CD4-positive, CD25-positive, alpha-beta regulatory T cell (primary cell): ENCODE data around the gene SLC8A1. TPM values are rescaled to one million over a fixed set of nuclear protein-coding genes. Genes with fewer than 3 reads are reported as not detected.

Experiments used
- ATAC-seq, 2 donors: fragments of 150-1000 bp; cut with Tn5 transposase; one replicate each; pipeline ENCODE4 v1.10.0; 2021; ENCODE audit warnings: low read depth in 2 of 2, moderate number of reproducible peaks in 2 of 2, moderate library complexity in 1 of 2
- DNase-seq, 3 donors: peaks; one replicate each; pipeline versions ENCODE4 v3.0.0 to v3.0.0-alpha.2; 2012 to 2022; ENCODE audit warnings: mixed read lengths in 1 of 3
- H3K27ac ChIP-seq: one replicate; pipeline ENCODE4 v1.7.0; 2013; ENCODE audit warnings: mild to moderate bottlenecking, low read length; ENCODE audit not compliant: insufficient read depth, poor library complexity, severe bottlenecking
- H3K27me3 ChIP-seq: one replicate; pipeline ENCODE4 v1.7.0; 2013; ENCODE audit warnings: low read length; ENCODE audit not compliant: control insufficient read depth, insufficient read depth
- H3K36me3 ChIP-seq: one replicate; pipeline ENCODE4 v1.7.0; 2013; ENCODE audit warnings: mild to moderate bottlenecking, low read length, moderate library complexity; ENCODE audit not compliant: control insufficient read depth, insufficient read depth
- H3K4me1 ChIP-seq: 2 replicates; pipeline ENCODE4 v1.7.0; 2013; ENCODE audit warnings: mild to moderate bottlenecking, low read length; ENCODE audit not compliant: insufficient read depth, control insufficient read depth, poor library complexity, severe bottlenecking
- H3K4me3 ChIP-seq: one replicate; pipeline ENCODE4 v1.7.0; 2013; ENCODE audit warnings: low read depth, mild to moderate bottlenecking, low read length, moderate library complexity
- H3K9me3 ChIP-seq, 2 experiments: 1 replicate in 1 of 2; 2 replicates in 1 of 2; pipeline ENCODE4 v1.7.0; 2013; ENCODE audit warnings: low read length in 2 of 2, mild to moderate bottlenecking in 1 of 2, moderate library complexity in 1 of 2; ENCODE audit not compliant: control insufficient read depth in 2 of 2
- H3K27ac Mint-ChIP-seq, 3 donors: one replicate each; pipeline ENCODE4 v1.8.0; 2020 to 2022; ENCODE audit warnings: mild to moderate bottlenecking in 3 of 3, mixed read lengths in 3 of 3, moderate library complexity in 2 of 3
- H3K27me3 Mint-ChIP-seq: one replicate; pipeline ENCODE4 v1.8.0; 2022; ENCODE audit warnings: mild to moderate bottlenecking, mixed read lengths
- H3K36me3 Mint-ChIP-seq: one replicate; pipeline ENCODE4 v1.8.0; 2020; ENCODE audit warnings: mixed read lengths
- H3K4me1 Mint-ChIP-seq, 4 donors: one replicate each; pipeline ENCODE4 v1.8.0; 2020 to 2022; ENCODE audit warnings: mixed read lengths in 4 of 4, mild to moderate bottlenecking in 1 of 4
- H3K4me3 Mint-ChIP-seq, 4 donors: one replicate each; pipeline ENCODE4 v1.8.0; 2020 to 2022; ENCODE audit warnings: mild to moderate bottlenecking in 4 of 4, mixed read lengths in 4 of 4, moderate library complexity in 3 of 4
- H3K9me3 Mint-ChIP-seq, 7 donors: one replicate each; pipeline ENCODE4 v1.8.0; 2020 to 2022; ENCODE audit warnings: mixed read lengths in 7 of 7, mild to moderate bottlenecking in 3 of 7, moderate library complexity in 2 of 7
- polyA plus RNA-seq, 4 donors: library from polyadenylated mRNA; unstranded; fragments of 300-500 nt; fragmentation: Illumina TruSeq; gene quantifications; one replicate each; pipeline ENCODE4 v1.2.3, GENCODE V29; 2021
- total RNA-seq: library from RNA; stranded (reverse); gene quantifications from one replicate; pipeline ENCODE4 v1.2.3, GENCODE V29; 2022

SLC8A1 gene
- total and polyA plus RNA-seq, 5 donors from 2014 or later: 0.22 to 0.43 TPM; not detected in 3

GRCh38 chr2:40315683-40316082 is 136.2 kb downstream of the SLC8A1 start:
- Mint-ChIP-seq H3K9me3 (peaks cover 0 to 16% (median 2%) of the 10 kb centered on the region in 7 donors), H3K4me3 (no peak overlapping the region)

GRCh38 chr2:40311026-40311425 is 140.9 kb downstream of the SLC8A1 start:
- Histone ChIP-seq H3K4me3 (no peak overlapping the region), H3K27me3 (no peaks in the 10 kb centered on the region), H3K36me3 (no peaks in the 10 kb centered on the region), H3K9me3 (no peaks in the 10 kb centered on the region), H3K4me1 (no peaks in the 10 kb centered on the region), H3K27ac (no peak overlapping the region)
- ATAC-seq (no peak), DNase-seq (no peak)
- no peak overlapping the region for H3K4me3 Mint-ChIP-seq
- no peaks in the 10 kb centered on the region for H3K4me1 Mint-ChIP-seq
- H3K27me3 Mint-ChIP-seq: no peaks in the 10 kb centered on the region
- H3K27ac Mint-ChIP-seq: no peak overlapping the region
- H3K36me3 Mint-ChIP-seq: no peaks in the 10 kb centered on the region
- peaks cover 0 to 14% (median 2%) of the 10 kb centered on the region in 7 donors for H3K9me3 Mint-ChIP-seq

More at GRCh38 chr2:40315683-40316082, 136.2 kb downstream of the SLC8A1 start:
- no peaks in the 10 kb centered on the region for H3K4me1 Mint-ChIP-seq
- H3K27me3 Mint-ChIP-seq: no peaks in the 10 kb centered on the region
- Histone ChIP-seq H3K4me3 (no peak overlapping the region), H3K27me3 (no peaks in the 10 kb centered on the region), H3K4me1 (no peaks in the 10 kb centered on the region), H3K27ac (no peak overlapping the region), H3K9me3 (no peaks in the 10 kb centered on the region), H3K36me3 (no peaks in the 10 kb centered on the region)
- H3K36me3 Mint-ChIP-seq: no peaks in the 10 kb centered on the region
- no peak overlapping the region for H3K27ac Mint-ChIP-seq
- ATAC-seq (no peak), DNase-seq (no peak)

- Mint-ChIP-seq H3K27me3 (no peaks in the 10 kb centered on the region), H3K27ac (no peak overlapping the region), H3K4me1 (no peaks in the 10 kb centered on the region), H3K36me3 (no peaks in the 10 kb centered on the region), H3K9me3 (peaks cover 0 to 14% (median 2%) of the 10 kb centered on the region in 7 donors), H3K4me3 (no peak overlapping the region)
- H3K27me3 ChIP-seq: no peaks in the 10 kb centered on the region
- H3K27ac ChIP-seq: no peak overlapping the region
- H3K4me1 ChIP-seq: no peaks in the 10 kb centered on the region
- ATAC-seq (no peak), DNase-seq (no peak)
- H3K4me3 ChIP-seq: no peak overlapping the region
- no peaks in the 10 kb centered on the region for H3K9me3 ChIP-seq
- no peaks in the 10 kb centered on the region for H3K36me3 ChIP-seq
These were observed 141.6 kb downstream of the SLC8A1 start for GRCh38 chr2:40310303-40310702.

- no peaks in the 10 kb centered on the region for H3K4me1 ChIP-seq
- no peaks in the 10 kb centered on the region for H3K27me3 ChIP-seq
- no peak overlapping the region for H3K4me3 ChIP-seq
- Mint-ChIP-seq H3K4me1 (no peaks in the 10 kb centered on the region), H3K27me3 (no peaks in the 10 kb centered on the region), H3K36me3 (no peaks in the 10 kb centered on the region), H3K27ac (peak overlapping the region in 1 of 3 donors; percentile 48), H3K4me3 (no peak overlapping the region), H3K9me3 (peaks cover 0 to 4% (median 0%) of the 10 kb centered on the region in 7 donors)
- H3K9me3 ChIP-seq: no peaks in the 10 kb centered on the region
- DNase-seq (no peak), ATAC-seq (no peak)
- no peaks in the 10 kb centered on the region for H3K36me3 ChIP-seq
- H3K27ac ChIP-seq: no peak overlapping the region
These were observed 147.6 kb downstream of the SLC8A1 start for GRCh38 chr2:40304340-40304739.

GRCh38 chr2:40303746-40304145 is 148.1 kb downstream of the SLC8A1 start:
- H3K4me3 ChIP-seq: no peak overlapping the region
- Mint-ChIP-seq H3K27ac (no peak overlapping the region), H3K27me3 (no peaks in the 10 kb centered on the region), H3K4me3 (no peak overlapping the region), H3K9me3 (peaks cover 0 to 4% (median 0%) of the 10 kb centered on the region in 7 donors), H3K4me1 (no peaks in the 10 kb centered on the region), H3K36me3 (no peaks in the 10 kb centered on the region)
- H3K27ac ChIP-seq: no peak overlapping the region
- no peaks in the 10 kb centered on the region for H3K36me3 ChIP-seq
- no peaks in the 10 kb centered on the region for H3K9me3 ChIP-seq
- no peaks in the 10 kb centered on the region for H3K27me3 ChIP-seq
- H3K4me1 ChIP-seq: no peaks in the 10 kb centered on the region
- ATAC-seq (no peak), DNase-seq (no peak)

- H3K36me3 Mint-ChIP-seq: no peaks in the 10 kb centered on the region
- DNase-seq: no peak
- H3K27ac Mint-ChIP-seq: no peak overlapping the region
- Histone ChIP-seq H3K4me3 (no peak overlapping the region), H3K4me1 (no peaks in the 10 kb centered on the region), H3K36me3 (no peaks in the 10 kb centered on the region), H3K9me3 (no peaks in the 10 kb centered on the region), H3K27me3 (no peaks in the 10 kb centered on the region), H3K27ac (no peak overlapping the region)
- no peaks in the 10 kb centered on the region for H3K4me1 Mint-ChIP-seq
- ATAC-seq: no peak
- H3K4me3 Mint-ChIP-seq: no peak overlapping the region
- H3K9me3 Mint-ChIP-seq: peaks cover 0 to 4% (median 0%) of the 10 kb centered on the region in 7 donors
- no peaks in the 10 kb centered on the region for H3K27me3 Mint-ChIP-seq
These were observed 149.1 kb downstream of the SLC8A1 start for GRCh38 chr2:40302751-40303325.

- H3K36me3 Mint-ChIP-seq: no peaks in the 10 kb centered on the region
- DNase-seq (no peak), ATAC-seq (no peak)
- H3K4me3 Mint-ChIP-seq: no peak overlapping the region
- no peaks in the 10 kb centered on the region for H3K4me1 Mint-ChIP-seq
- no peaks in the 10 kb centered on the region for H3K27me3 ChIP-seq
- H3K27ac ChIP-seq: no peak overlapping the region
- no peak overlapping the region for H3K27ac Mint-ChIP-seq
- H3K27me3 Mint-ChIP-seq: no peaks in the 10 kb centered on the region
- H3K4me3 ChIP-seq: no peak overlapping the region
- H3K9me3 Mint-ChIP-seq: no peaks in the 10 kb centered on the region
- H3K4me1 ChIP-seq: no peaks in the 10 kb centered on the region
- no peaks in the 10 kb centered on the region for H3K9me3 ChIP-seq
- no peaks in the 10 kb centered on the region for H3K36me3 ChIP-seq
These were observed 151.5 kb downstream of the SLC8A1 start for GRCh38 chr2:40300391-40300790.

- H3K27ac Mint-ChIP-seq: no peak overlapping the region
- ATAC-seq (no peak), DNase-seq (no peak)
- no peaks in the 10 kb centered on the region for H3K9me3 Mint-ChIP-seq
- no peaks in the 10 kb centered on the region for H3K27me3 ChIP-seq
- no peak overlapping the region for H3K4me3 ChIP-seq
- no peaks in the 10 kb centered on the region for H3K4me1 Mint-ChIP-seq
- no peaks in the 10 kb centered on the region for H3K4me1 ChIP-seq
- H3K4me3 Mint-ChIP-seq: no peak overlapping the region
- H3K36me3 ChIP-seq: no peaks in the 10 kb centered on the region
- H3K27ac ChIP-seq: no peak overlapping the region
- H3K27me3 Mint-ChIP-seq: no peaks in the 10 kb centered on the region
- no peaks in the 10 kb centered on the region for H3K9me3 ChIP-seq
- H3K36me3 Mint-ChIP-seq: no peaks in the 10 kb centered on the region
These were observed 152.1 kb downstream of the SLC8A1 start for GRCh38 chr2:40299781-40300180.
